Lower leg skin (tissue), 4 donors: ENCODE data around the gene CEMIP2. TPM values are rescaled to one million over a fixed set of nuclear protein-coding genes. Genes with fewer than 3 reads are reported as not detected.

Experiments used
- DNase-seq, 2 donors: peaks; one replicate each; pipeline ENCODE4 v3.0.0-alpha.2; 2019; ENCODE audit warnings: low spot score in 2 of 2
- H3K4me3 ChIP-seq: fragments of 200-600 bp; sonication (generic); 2 replicates; pipeline ENCODE4 v1.5.1; 2017; ENCODE audit warnings: mild to moderate bottlenecking, low read depth; ENCODE audit not compliant: poor library complexity, severe bottlenecking
- POLR2A ChIP-seq, 2 donors: fragments of 450-650 bp; IDR thresholded peaks; one replicate each; pipeline ENCODE4 v1.6.1; 2016 to 2017; ENCODE audit warnings: antibody characterized with exemption in 2 of 2, mild to moderate bottlenecking in 1 of 2, moderate library complexity in 1 of 2
- WGBS, 2 donors: methylation state at CpG; one replicate each; pipeline ENCODE4 v1.1.5; 2018; 5-methylcytosine and 5-hydroxymethylcytosine counted together
- intact Hi-C: fragments of 100-400 bp; cut with DNase I; formaldehyde crosslinking; loops from one replicate; pipeline ENCODE4 v1.15.0; 2023; ENCODE audit warnings: low total_unique reads
- total RNA-seq, 4 donors: library from RNA; depleted of rRNA; stranded (reverse); fragments of >200 nt; gene quantifications; one replicate each; pipeline ENCODE4 v1.1.0, GENCODE V29; 2016
- TF ChIP-seq, protein P1 (sequence below), 3 donors: fragments of 450-650 bp; IDR thresholded peaks; one replicate each; pipeline ENCODE4 v1.5.1; 2016; ENCODE audit warnings: antibody characterized with exemption in 3 of 3, mild to moderate bottlenecking in 3 of 3, moderate library complexity in 2 of 3

Gene CEMIP2
- total RNA-seq, 4 donors from 2014 or later: 20.6 to 48.6 (median 29.0) TPM

DNA sequence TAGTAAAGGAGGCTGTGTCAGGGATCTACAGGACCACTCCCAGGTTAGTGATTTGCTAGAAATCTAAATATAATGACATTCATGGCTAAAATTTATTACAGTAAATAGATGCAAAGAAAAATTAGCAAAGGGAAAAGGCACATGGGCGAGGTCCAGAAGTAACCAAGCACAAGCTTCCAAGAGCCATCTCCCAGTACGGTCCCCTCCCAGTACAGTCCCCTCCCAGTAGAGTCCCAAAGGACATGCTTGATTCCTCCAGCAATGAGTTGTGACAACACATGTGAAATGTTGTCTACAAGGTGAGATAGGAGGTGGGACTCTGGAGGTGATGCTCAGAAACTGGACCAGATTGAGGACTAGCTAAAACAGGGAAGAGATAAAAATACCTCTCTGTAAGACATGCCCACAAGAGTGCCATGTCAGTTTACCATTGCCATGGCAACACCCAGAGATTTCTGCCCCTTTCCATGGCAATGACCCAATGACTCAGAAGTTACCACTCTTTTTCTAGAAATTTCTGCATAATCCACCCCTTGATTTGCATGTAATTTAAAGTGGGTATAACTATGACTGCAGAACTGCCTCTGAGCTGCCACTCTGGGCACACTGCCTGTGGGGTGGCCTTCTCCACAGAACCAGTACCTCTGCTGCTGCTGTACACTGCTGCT is 27.9 kb upstream of the CEMIP2 start:
- 79 to 90% methylated on average over 2 of the region's 2 CpGs for WGBS, 2 donors
- H3K4me3 ChIP-seq: no peak overlapping the region
- TF ChIP-seq, protein P1, sequence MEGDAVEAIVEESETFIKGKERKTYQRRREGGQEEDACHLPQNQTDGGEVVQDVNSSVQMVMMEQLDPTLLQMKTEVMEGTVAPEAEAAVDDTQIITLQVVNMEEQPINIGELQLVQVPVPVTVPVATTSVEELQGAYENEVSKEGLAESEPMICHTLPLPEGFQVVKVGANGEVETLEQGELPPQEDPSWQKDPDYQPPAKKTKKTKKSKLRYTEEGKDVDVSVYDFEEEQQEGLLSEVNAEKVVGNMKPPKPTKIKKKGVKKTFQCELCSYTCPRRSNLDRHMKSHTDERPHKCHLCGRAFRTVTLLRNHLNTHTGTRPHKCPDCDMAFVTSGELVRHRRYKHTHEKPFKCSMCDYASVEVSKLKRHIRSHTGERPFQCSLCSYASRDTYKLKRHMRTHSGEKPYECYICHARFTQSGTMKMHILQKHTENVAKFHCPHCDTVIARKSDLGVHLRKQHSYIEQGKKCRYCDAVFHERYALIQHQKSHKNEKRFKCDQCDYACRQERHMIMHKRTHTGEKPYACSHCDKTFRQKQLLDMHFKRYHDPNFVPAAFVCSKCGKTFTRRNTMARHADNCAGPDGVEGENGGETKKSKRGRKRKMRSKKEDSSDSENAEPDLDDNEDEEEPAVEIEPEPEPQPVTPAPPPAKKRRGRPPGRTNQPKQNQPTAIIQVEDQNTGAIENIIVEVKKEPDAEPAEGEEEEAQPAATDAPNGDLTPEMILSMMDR (IDR thresholded peaks at IDR 0.05): no peak
- TF ChIP-seq POLR2A (IDR thresholded peaks at IDR 0.05): no peak
- no peak for DNase-seq
- intact Hi-C loops: no loop called here

- 78 to 82% methylated on average over 7 of the region's 7 CpGs for WGBS, 2 donors
- no peak for TF ChIP-seq POLR2A (IDR thresholded peaks at IDR 0.05)
- TF ChIP-seq, protein P1 (IDR thresholded peaks at IDR 0.05): no peak
- intact Hi-C loops: no loop called here
- DNase-seq: no peak
- H3K4me3 ChIP-seq: no peak overlapping the region
Observed at GRCh38 chr9:71795097-71795813, 26.9 kb upstream of the CEMIP2 start.

DNA sequence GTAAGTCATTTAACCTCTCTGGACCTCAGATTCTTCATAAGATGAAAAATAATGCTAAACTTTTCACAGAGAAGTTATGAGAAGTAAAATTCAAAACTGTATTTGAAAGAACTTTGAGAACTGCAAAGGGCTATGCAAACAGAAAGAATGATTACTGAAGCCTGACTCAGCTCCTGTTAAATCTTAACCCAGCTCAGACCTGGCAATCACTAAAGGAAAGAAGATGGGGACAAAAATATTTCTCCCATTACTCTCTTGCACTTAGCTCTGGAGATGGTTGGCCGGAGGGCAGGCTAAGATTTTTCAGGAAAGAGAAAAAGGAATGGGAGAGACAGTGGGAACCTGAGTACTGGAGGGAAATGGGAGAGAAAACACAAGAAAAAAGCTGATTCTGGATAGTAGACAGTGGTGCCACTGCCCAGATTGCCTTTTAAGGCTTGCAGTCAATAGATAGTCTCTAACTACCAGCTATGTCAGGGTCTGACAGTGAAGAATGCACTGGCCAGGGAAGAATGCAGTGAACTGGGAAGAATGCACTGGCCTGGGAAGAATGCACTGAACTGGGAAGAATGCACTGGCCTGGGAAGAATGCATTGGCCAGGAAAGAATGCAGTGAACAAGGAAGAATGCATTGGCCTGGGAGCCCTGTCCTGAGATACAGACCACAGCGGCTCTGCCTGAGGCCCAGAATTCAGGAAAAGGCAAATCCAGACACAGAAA is 25.2 kb upstream of the CEMIP2 start:
- intact Hi-C loops: no loop called here
- no peak for TF ChIP-seq POLR2A (IDR thresholded peaks at IDR 0.05)
- TF ChIP-seq, protein P1 (IDR thresholded peaks at IDR 0.05): no peak
- 92 to 96% methylated on average over 2 of the region's 2 CpGs for WGBS, 2 donors
- no peak for DNase-seq
- H3K4me3 ChIP-seq: no peak overlapping the region

DNA sequence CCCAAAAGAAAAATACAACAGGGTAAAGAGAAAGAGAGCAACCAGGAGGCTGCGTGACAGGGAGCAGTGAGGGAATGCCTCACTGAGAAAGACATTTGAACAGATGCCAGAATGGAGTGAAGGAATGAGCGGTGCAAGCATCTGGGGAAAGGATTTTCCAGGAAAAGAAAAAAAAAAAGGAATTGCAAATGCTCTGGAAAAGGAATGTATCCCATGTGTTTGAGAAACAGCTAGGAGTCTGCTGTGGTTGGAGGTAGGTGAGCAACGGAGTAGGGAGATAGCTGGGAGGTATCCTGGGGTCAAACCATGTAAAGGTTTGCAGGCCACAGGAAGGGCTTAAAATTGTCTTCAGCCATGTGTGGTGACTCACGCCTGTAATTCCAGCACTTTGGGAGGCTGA is 23.6 kb upstream of the CEMIP2 start:
- intact Hi-C loops: no loop called here
- no peak overlapping the region for H3K4me3 ChIP-seq
- WGBS, 2 donors: 65 to 85% methylated on average over 4 of the region's 4 CpGs
- TF ChIP-seq, protein P1 (IDR thresholded peaks at IDR 0.05): no peak
- TF ChIP-seq POLR2A (IDR thresholded peaks at IDR 0.05): no peak
- DNase-seq: no peak

GRCh38 chr9:71790296-71790695 is 22.0 kb upstream of the CEMIP2 start:
- no peak overlapping the region for H3K4me3 ChIP-seq
- TF ChIP-seq POLR2A (IDR thresholded peaks at IDR 0.05): no peak
- TF ChIP-seq, protein P1 (IDR thresholded peaks at IDR 0.05): no peak
- intact Hi-C loops: no loop called here
- WGBS, 2 donors: 93 to 98% methylated on average over 1 of the region's 1 CpG
- no peak for DNase-seq
